Measurements from ENCODE around the gene DMD. TPM values are rescaled to one million over a fixed set of nuclear protein-coding genes. Genes with fewer than 3 reads are reported as not detected.

DMD gene
- total RNA-seq, 4 donors from 2014 or later, result 2.2 to 26.7 (median 7.8) TPM

- TF ChIP-seq POLR2A (IDR thresholded peaks at IDR 0.05) (no peak), CTCF (IDR thresholded peaks at IDR 0.05) (no peak)
- no peak for DNase-seq
- no peak overlapping the region for H3K27ac ChIP-seq
- WGBS, 2 donors, result 71 to 75% methylated on average over 4 to 6 of the region's 6 CpGs
- H3K27me3 ChIP-seq, result no peaks in the 10 kb centered on the region
- H3K4me1 ChIP-seq, result no peaks in the 10 kb centered on the region
- no peaks in the 10 kb centered on the region for H3K9me3 ChIP-seq
- H3K4me3 ChIP-seq, result no peak overlapping the region
- H3K36me3 ChIP-seq, result no peaks in the 10 kb centered on the region
- intact Hi-C loops (cut with DNase I), result no loop called here
These were observed 2033.1 kb downstream of the DMD start for GRCh38 chrX:31178064-31178768.

DNA sequence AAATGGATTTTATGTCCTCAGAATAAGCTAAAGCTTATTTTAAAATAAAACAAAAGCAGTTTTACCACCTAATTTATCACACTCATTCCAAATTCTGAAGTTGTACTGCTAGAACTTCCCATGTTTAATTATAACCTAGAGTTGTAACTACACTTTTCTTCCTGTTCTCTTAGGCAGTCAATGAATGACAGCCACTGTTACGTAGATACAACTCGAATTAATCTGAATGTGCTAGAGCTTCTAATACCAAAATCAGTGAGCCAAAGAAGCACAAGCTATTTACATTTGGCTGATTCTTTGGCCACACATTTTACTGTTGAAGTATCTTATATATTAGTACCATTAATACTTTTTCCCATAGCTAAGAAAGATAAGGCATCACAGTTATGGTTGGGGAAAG lies 2040.6 kb downstream of the DMD start:
- no peak for DNase-seq
- no peaks in the 10 kb centered on the region for H3K4me1 ChIP-seq
- no peaks in the 10 kb centered on the region for H3K9me3 ChIP-seq
- no peak overlapping the region for H3K27ac ChIP-seq
- no peaks in the 10 kb centered on the region for H3K36me3 ChIP-seq
- no peaks in the 10 kb centered on the region for H3K27me3 ChIP-seq
- no peak overlapping the region for H3K4me3 ChIP-seq
- intact Hi-C loops (cut with DNase I), result no loop called here
- TF ChIP-seq POLR2A (IDR thresholded peaks at IDR 0.05), result no peak
- TF ChIP-seq CTCF (IDR thresholded peaks at IDR 0.05), result no peak
- WGBS, 2 donors, result 58 to 91% methylated on average over 2 of the region's 2 CpGs

DNA sequence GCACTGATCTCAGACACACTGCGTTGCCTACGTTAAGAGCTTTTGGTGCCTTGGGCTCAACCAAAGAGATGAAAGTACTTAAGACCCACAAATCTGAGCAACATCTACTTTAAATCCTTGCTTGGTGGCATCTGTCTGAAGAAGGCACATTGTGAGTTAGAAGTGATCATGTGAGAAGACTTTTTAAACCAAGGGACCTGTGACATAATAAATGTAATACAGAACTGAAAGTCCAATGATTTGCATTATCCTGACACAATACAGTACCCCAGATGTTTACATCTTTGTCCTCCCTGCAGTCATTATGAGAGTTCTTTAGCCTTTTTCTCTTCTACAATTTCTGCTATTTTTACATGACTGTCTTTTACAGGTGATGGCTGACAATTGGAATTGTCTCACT lies 2042.8 kb downstream of the DMD start:
- no peak for TF ChIP-seq CTCF (IDR thresholded peaks at IDR 0.05)
- TF ChIP-seq POLR2A (IDR thresholded peaks at IDR 0.05), result no peak
- intact Hi-C loops (cut with DNase I), result no loop called here
- 75 to 87% methylated on average over 2 of the region's 2 CpGs for WGBS, 2 donors

GRCh38 chrX:31166832-31167231 lies 2044.5 kb downstream of the DMD start:
- H3K4me3 ChIP-seq, result no peak overlapping the region
- no peaks in the 10 kb centered on the region for H3K4me1 ChIP-seq
- no peak for TF ChIP-seq CTCF (IDR thresholded peaks at IDR 0.05)
- TF ChIP-seq POLR2A (IDR thresholded peaks at IDR 0.05), result no peak
- WGBS, 2 donors, result 89 to 94% methylated on average over 5 of the region's 5 CpGs
- H3K27me3 ChIP-seq, result no peaks in the 10 kb centered on the region
- no peaks in the 10 kb centered on the region for H3K9me3 ChIP-seq
- intact Hi-C loops (cut with DNase I), result no loop called here
- DNase-seq, result no peak
- H3K27ac ChIP-seq, result no peak overlapping the region
- no peaks in the 10 kb centered on the region for H3K36me3 ChIP-seq

More for the DNA sequence above, 2042.8 kb downstream of the DMD start:
- H3K27me3 ChIP-seq, result no peaks in the 10 kb centered on the region
- no peak overlapping the region for H3K27ac ChIP-seq
- no peaks in the 10 kb centered on the region for H3K36me3 ChIP-seq
- DNase-seq, result no peak
- no peaks in the 10 kb centered on the region for H3K9me3 ChIP-seq
- H3K4me3 ChIP-seq, result no peak overlapping the region
- no peaks in the 10 kb centered on the region for H3K4me1 ChIP-seq

DNA sequence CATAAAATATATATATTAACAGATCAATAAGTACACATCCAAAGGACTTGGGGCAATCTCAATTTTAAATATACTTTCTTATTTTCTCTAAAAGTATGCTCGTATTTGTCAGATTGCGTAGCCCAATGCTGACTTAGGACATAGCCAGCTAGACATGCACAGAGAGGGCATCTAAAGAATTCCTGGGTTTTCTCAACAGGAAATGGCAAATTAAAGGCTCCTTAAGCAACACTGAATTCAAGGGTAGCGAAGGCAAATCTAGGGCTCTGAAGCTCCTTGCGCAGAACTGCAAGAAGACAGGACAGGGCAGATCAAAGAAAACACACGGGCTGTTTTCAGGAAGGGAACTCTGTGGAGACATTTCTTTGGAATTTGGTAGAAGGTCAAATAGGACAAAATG lies 2044.9 kb downstream of the DMD start:
- 89 to 96% methylated on average over 5 of the region's 5 CpGs for WGBS, 2 donors
- Histone ChIP-seq H3K27ac (no peak overlapping the region), H3K27me3 (no peaks in the 10 kb centered on the region), H3K4me3 (no peak overlapping the region), H3K36me3 (no peaks in the 10 kb centered on the region), H3K9me3 (no peaks in the 10 kb centered on the region), H3K4me1 (no peaks in the 10 kb centered on the region)
- intact Hi-C loops (cut with DNase I), result no loop called here
- TF ChIP-seq POLR2A (IDR thresholded peaks at IDR 0.05), result no peak
- no peak for TF ChIP-seq CTCF (IDR thresholded peaks at IDR 0.05)
- DNase-seq, result no peak
